HT1080 (cell line): ENCODE data around the gene AFF3. TPM values are rescaled to one million over a fixed set of nuclear protein-coding genes. Genes with fewer than 3 reads are reported as not detected.
A peak's percentile ranks its signal among the peaks of the same experiment; 100 is the strongest.

ENCODE experiments used
- DNase-seq: peaks from one replicate; pipeline ENCODE4 v3.0.0-alpha.2; 2015; ENCODE audit warnings: low read depth
- total RNA-seq: library from RNA; depleted of rRNA; stranded (reverse); fragments of >200 nt; shearing (Covaris generic); gene quantifications from 2 replicates; pipeline ENCODE4 v1.2.3, GENCODE V29; 2014

Gene AFF3
- total RNA-seq, 1 experiment from 2014 or later: 9.3 TPM

DNA sequence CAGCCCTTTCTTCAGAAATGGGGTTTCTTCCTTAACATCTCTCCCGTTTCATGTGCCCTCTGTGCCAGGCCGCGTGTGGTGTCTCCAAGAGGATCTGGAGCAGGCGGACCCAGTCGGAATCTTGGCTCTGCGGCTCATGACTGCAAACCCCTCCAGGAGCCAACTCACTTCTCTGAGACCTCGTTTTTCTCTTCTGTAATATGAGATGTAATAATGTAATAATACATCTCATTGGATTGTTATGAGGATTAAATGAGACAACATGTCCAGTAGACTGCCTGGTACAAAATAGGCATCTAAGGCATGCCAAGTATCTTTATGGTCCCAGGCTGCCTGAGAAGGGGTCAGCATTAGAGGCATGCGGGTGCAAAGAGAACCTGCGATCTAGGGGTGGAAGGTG, 431.2 kb downstream of the AFF3 start:
- no peak for DNase-seq

- DNase-seq: no peak
These were observed 431.7 kb downstream of the AFF3 start for GRCh38 chr2:99710721-99711120.

DNA sequence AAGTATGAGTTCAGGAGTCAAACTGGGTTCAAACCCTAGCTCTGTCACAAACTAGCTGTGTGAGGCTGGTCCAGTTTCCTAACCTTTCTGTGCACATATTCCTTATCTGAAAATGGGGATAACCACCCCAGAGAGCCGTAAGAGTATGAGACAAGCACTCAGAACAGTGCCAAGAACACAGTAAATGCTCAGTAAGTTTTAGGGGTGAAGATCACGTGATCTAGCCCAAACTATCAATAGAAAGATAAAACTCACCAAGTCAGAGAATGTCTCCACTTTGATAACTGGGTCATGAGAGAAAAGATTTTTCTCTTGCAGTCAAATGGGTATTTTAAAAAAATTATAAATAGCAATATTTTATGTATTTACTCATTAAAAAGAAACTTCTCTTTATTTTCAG, 433.2 kb downstream of the AFF3 start:
- no peak for DNase-seq

DNA sequence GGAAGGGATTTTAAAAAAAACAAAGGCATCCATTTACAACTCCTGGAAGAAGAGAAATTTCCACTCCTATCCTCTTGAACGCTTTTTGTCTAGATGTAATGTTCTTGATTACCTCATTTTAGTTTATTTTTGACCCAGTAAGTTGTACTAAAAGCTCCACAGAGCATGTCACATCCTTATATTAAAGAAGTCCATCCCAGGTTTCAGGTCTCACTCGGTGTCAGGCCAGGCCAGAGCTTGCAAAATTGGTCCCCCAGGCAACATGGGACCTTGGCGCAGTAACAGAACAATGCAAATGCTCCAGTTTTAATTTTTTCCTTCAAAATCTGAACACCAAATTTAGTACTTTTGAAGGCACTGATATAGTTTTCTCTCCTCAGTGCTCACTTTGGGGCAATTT, 434.2 kb downstream of the AFF3 start:
- DNase-seq: no peak

- DNase-seq: no peak
These were observed 434.8 kb downstream of the AFF3 start for GRCh38 chr2:99707592-99707991.

DNA sequence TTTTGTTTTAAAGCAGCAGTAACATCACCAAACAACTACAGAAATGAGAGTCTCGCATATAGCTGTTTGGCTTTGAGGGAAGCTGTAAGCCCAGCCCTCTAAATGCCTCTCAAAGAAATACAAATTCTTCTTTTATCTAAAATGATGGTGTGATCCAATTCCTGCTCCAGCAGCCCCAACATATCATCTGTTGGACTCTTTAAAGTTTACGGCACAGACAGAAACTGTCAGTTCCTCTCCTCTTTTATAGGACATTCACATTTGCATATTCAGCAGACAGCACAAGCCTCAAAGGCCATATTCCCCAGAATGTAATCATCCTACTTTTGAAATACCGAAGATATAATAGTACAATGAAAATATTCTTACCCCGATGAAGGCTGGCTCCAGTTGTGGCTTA, 435.7 kb downstream of the AFF3 start:
- no peak for DNase-seq

GRCh38 chr2:99701503-99701902, 440.9 kb downstream of the AFF3 start:
- DNase-seq: no peak

DNA sequence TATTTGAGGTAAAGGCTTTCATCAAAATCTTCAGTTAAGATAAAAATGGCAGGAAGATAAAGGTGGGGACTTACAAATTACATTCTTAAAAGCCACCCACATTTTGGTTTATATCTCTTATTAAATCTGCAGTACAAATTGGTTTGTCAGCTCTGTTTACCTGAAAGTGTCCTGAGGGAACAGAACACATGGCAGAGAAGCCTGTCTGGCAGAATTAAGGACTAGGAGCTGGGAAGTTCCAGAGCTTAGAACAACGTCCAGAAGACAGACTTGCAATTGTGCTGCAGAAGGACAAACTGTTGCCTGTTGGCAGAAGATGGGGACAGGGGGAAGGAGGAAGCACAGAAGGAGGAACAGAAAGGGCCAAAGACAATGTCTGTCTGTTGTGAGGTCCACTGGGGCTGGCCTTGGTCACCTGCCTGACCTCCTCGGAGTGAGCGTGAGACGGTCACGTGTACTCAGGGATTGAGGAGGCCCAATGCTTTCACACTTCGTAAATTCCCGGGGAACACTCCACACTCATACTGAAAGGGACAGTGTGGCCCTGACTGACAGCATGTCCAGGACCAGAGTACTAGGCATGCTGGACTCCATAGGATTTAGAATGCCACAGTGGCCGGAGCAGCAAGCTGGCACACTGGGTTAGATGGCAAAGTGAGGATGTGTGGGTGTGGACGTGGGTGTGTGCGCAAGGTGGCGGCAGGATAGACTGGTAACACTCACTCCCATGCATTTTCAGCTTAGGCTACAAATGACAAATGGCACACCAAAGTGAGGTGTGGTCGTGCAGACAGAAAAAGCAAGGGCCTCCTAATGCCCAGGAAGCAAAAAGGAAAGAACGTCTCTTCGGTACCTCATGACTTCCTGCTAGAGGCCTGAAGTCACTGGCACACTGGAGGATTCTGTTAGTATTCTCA, 441.6 kb downstream of the AFF3 start:
- DNase-seq: no peak

- DNase-seq: peak; percentile 66
These were observed 443.5 kb downstream of the AFF3 start for GRCh38 chr2:99698896-99699295.

- peak; percentile 80 for DNase-seq
These were observed 444.4 kb downstream of the AFF3 start for GRCh38 chr2:99697811-99698568.

GRCh38 chr2:99695944-99696253, 446.5 kb downstream of the AFF3 start:
- DNase-seq: no peak

DNA sequence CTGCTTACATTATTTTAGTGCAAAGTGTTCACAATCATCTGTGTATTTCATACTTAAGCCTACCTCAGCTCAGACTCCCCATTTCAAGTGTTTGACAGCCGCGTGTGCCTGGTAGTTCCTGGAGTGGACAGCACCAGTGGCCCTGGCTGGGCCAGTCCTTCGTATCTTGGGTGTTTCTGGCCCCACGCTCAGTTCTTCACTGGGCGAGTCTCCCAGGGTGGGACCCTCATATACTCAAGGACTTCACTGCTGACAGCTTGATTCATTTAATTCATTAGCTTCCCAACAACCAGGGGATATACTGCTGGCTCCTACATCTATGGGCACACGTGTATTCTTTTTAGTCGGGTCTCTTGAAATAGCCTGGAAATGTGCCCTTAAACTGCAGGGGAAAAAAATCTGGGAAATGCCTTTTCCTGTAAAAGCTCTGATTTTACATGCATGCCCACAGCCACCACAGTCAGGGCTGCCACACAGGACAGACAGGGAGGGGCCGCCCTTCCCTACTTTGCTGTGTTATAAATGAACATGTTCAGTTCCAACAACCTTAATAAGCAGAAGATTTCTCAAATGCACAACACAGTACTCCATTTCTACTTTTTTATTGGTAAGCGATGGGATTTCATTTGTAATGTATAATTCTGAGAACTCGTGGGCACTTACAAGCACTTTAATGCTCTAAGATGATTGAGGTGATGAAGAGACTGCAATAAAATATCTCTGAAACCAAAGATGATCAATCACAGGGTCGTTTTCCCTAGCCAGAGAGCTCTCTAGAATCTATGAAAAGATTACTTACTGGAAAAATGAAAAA, 447.1 kb downstream of the AFF3 start:
- DNase-seq: no peak

GRCh38 chr2:99694331-99694730, 448.1 kb downstream of the AFF3 start:
- DNase-seq: no peak

- DNase-seq: no peak
These were observed 449.6 kb downstream of the AFF3 start for GRCh38 chr2:99692785-99693184.

DNA sequence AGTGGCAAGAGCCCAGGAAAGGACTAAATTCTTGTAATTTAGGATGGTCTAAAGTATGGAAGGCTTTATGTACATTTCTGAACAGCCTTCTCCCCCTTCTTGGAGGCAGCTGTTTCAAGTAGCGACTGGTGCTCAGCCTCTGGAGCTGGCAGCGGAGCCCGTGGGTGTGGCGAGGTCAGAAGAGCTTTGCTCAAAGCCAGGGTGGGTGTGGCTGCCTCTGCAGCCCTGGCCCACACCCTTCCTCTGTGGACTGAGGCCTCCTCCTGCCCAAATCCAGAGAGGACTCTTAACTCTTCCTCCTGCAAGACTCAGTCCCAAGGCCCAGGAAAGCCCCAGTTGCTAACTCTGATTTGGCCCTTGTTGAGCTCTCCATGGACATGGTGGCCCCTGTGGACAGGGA, 450.5 kb downstream of the AFF3 start:
- no peak for DNase-seq

GRCh38 chr2:99689145-99689742, 453.1 kb downstream of the AFF3 start:
- DNase-seq: no peak

- no peak for DNase-seq
These were observed 453.7 kb downstream of the AFF3 start for GRCh38 chr2:99688699-99689098.

GRCh38 chr2:99682275-99683060, 459.9 kb downstream of the AFF3 start:
- peak; percentile 43 for DNase-seq

- DNase-seq: peak; percentile 67
These were observed 461.4 kb downstream of the AFF3 start for GRCh38 chr2:99680946-99681345.

DNA sequence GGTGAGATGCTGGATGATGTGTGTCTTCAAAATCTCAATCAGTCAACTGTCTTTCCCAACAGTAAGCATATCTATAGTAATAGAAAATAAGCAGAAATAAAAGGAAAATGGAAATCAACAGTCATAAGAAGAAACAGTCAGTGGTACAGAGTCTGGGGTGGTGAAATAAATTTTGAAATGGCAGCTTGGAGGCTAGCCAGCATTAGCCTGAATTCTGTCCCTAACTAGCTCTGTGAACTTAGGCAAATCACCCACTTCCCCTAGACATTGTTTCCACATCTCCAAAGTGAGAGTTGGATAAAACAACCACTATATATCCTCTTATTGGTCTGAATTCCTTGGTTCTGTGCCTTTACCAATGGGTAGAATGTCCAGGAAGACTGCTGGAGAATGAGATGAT, 462.9 kb downstream of the AFF3 start:
- no peak for DNase-seq

DNA sequence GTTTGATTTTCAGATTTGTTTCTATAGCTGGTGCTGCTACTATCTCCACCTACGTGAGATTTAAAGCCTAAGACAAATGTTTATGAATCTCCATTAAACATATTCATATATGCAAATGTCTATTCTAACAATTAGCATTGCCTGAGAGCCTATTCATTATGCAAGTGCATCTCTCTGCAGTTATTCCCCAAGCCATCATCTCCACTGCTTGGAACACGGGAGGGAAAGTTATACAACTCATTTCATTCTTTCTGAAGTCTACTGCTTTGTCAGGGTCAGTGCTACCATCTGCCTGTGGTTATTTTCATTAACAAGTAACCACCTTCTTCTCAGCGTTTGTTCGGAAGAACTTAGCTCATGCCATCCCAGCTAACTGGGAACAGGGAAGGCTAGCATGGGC, 463.8 kb downstream of the AFF3 start:
- DNase-seq: no peak
